HG02588 (cell line): ENCODE data around the gene SPATS2L.

ENCODE experiments used
- ATAC-seq: cut with Tn5 transposase; IDR thresholded peaks from one replicate; pipeline ENCODE4 v1.9.1; 2021; ENCODE audit warnings: mild to moderate bottlenecking, moderate library complexity; ENCODE audit not compliant: unreplicated experiment

The SPATS2L gene

DNA sequence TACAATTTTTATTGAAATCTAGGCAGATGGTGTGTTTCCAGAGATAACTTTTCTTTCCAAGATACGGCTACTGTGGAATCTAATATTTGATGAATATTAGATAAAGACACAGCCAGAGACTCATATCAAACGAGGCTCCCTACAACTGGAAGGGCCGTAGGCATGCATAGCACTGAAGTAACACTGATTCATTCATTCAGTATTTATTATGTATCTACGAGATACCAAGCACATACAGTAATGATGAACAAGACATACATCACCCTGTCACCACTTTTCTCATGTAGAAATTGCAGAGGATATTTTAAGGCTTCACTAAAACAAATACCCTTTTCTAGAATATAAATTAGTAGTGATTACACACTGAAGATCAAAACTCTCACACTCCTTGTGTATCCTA, 128.9 kb downstream of the SPATS2L start:
- no peak for ATAC-seq

- no peak for ATAC-seq
Observed at GRCh38 chr2:200438251-200438650, 131.8 kb downstream of the SPATS2L start.

DNA sequence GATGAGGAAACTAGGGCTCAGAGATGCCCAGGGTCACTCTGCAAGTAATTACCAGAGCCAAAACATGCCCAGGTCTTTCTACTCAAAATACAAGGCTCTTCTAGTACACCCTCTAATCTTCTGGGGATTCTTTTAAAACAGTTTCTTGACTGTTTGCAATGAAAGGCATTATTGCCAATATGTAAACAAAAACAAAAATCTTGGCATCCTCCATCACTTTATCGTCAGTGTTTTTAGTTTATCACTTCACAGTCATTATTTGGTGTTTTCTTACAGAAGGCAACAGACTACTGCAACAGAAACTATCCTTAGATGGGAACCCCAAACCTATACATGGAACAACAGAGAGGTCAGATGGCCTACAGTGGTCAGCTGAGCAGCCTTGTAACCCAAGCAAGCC, 132.4 kb downstream of the SPATS2L start:
- ATAC-seq: no peak

DNA sequence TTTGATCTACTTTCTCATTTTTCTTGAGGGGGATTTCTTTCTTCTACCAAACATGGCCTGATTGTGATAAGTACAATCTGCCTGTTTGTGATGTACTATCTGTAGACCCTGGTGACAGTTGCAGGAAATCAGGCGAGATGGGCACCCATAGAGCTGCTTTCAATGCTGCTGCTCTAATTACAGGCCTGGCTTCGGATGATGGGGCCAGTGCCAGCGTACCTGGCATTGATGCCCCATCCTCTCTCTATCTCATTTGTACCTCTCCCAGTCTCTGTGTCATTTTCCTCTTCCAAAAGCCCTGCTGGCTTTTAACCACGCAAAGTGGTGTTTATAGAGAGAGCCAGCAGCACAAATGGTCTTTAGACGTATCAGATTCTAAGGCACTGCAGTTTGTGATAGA, 133.5 kb downstream of the SPATS2L start:
- no peak for ATAC-seq

- no peak for ATAC-seq
Observed at GRCh38 chr2:200442471-200442870, 136.0 kb downstream of the SPATS2L start.

- no peak for ATAC-seq
Observed at GRCh38 chr2:200443376-200443775, 136.9 kb downstream of the SPATS2L start.

DNA sequence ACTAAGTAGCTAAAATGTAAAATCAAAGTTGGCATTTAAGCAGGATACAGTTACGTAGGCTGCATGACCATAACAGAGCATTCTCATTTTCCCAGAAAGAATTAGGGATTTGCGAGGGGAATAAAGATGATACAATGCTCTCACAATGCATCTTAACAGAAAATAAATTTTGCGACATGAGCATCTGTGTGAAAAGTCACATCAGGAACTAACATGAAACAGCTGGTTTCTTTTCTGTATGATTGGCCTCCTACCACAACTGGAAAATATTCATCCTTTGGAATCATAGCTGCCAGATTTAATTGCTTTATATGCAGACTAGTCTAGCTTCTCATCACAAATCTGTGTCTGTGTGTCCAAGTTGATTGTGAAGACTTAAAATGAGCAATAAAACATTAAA, 137.4 kb downstream of the SPATS2L start:
- no peak for ATAC-seq

DNA sequence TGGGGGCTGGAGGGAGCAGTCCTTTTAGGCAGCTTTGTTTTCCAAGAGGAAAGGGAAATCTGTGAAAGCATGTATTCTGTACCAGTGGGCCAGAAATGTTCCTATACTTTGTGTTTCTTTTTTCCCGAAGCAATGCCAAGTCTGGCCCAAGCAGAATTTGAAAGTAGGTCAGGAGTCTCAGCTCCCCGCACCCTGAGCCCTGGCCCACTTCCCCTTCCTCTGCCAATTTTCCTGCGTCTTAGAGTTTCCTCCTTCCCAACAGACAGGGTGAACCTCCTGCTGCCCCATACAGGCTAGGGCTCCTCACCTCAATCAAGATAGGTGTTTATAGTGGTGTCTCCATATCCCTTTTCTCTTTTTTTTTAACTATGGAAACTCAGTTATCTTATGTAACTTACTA, 138.0 kb downstream of the SPATS2L start:
- ATAC-seq: no peak

- ATAC-seq: no peak
Observed at GRCh38 chr2:200445284-200445683, 138.8 kb downstream of the SPATS2L start.

- ATAC-seq: no peak
Observed at GRCh38 chr2:200446612-200447011, 140.1 kb downstream of the SPATS2L start.

DNA sequence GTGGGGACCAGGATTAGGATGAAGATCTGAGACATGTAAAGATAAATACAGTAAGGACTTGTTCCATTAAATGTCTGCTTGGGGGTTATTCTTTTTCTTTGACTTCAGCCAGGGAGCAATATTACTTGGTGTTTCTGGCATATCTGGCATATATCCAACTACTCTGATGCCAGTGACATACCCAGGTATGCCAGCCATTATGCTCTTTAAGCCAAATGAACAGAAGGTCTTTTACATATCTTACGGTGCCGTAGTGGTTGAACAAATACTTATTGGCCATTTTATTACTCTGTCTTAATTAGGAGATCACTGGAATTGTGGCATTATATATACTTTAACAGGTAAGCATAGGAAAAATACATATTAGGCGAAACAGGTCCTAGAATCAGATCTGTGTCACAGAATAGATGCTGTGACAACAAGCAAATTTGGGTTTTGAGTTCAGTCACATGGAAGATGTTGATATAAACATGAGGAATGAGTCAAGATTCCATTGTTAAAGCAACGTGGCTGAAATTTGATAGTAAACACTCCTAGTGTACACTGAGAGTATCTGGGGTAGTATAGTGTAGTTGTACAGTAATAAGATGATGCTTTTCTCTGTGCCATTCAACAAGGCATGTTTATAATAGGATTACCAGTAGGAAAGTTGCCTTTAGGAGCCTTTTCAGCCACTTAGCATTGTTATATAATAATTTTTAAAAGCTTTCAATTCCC, 140.8 kb downstream of the SPATS2L start:
- ATAC-seq: no peak

- no peak for ATAC-seq
Observed at GRCh38 chr2:200448455-200448854, 142.0 kb downstream of the SPATS2L start.

GRCh38 chr2:200449149-200449548, 142.7 kb downstream of the SPATS2L start:
- no peak for ATAC-seq

DNA sequence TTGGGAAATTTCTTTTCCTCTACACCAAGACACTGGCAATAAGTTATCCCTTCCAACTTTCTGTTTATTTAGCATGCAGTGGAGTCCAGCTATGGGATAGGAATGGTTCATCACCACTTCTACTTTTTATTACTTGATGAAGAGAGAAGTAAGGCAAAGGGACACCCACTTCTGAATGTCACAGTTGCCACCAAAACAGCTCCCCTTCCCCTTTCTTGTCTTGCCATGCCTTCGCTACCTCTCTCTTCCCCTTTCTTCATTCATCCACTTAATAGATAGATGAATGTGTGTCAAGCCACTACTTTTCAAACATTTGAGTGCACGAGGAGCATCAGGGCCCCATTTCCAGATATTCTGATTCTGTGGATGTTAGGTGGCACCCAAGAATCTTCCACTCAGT, 143.8 kb downstream of the SPATS2L start:
- ATAC-seq: no peak

GRCh38 chr2:200451511-200451910, 145.0 kb downstream of the SPATS2L start:
- ATAC-seq: peak; percentile 38

- ATAC-seq: no peak
Observed at GRCh38 chr2:200452377-200452776, 145.9 kb downstream of the SPATS2L start.

DNA sequence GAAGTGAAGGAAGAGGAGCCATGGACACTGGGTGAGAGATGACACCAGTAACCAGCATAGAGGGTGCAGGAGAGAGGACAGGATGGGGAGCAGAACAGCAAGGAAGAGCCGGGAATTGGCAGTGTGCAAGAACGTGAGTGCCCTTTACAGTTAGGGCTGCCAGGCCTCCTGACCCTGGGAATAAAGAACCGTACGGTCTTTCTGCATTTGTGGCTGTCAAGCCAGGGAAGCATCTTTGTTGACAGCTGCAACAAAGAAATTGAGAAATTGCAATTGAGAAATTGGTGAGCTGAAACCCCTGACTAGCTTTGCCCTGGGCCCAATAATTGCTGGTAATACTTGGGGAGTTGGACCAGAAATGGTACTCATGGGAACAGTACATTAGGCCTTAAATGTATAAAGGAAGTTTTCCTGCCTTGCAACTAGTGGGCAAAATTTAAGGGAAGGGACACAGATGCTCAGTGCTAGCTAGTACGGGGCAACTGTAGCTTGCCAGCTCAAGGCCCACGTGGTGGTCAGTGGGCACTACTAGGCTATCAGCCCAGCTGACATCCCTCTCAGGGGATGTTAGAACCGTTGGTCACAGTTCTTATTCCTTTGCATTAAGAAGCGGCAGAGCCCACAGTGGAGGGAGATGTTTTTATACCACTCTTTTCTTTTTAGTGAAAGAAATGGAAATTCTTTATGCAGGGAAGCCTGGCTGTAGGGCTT, 146.8 kb downstream of the SPATS2L start:
- no peak for ATAC-seq

- no peak for ATAC-seq
Observed at GRCh38 chr2:200453853-200454534, 147.5 kb downstream of the SPATS2L start.

DNA sequence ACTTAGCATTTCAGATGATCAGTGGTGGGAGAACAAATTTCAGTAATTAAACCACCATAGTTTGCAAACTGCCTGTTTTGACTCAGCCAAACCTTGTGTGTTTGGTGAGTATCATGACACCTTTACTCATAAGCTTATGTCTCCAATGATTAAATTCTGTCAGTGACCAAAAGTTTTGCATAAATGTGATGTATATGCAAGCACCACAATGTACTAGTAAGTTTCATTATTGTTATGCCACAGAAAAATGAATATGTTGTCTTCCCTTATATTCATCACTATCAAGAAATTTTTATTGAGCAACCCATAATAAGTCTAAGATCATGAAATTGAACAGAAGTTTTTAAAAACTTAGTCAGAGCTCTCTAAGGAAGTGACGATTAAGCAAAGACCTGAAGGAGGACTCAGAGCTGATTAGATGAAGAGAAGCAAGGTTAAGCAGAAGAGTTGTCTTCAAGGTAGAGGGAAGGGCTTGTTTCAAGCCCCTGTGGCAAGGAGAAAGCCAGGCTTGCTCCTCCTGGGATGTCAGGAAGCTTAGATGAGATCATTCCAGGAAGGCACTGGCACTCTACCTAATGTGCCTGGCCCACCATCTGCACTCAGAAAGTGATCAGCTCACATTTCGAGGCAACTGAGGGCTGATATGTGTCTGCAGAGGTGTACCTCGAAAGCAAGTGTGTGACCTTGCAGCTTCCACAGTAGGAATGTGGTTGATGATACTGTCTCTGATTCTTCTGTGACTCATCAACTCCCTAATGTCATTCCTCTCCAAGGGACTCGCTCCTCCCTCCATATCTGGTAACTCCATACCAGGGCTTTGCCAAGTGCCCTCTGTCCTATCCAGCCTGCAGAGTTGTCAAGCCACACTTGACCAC, 148.7 kb downstream of the SPATS2L start:
- ATAC-seq: peak; percentile 72

DNA sequence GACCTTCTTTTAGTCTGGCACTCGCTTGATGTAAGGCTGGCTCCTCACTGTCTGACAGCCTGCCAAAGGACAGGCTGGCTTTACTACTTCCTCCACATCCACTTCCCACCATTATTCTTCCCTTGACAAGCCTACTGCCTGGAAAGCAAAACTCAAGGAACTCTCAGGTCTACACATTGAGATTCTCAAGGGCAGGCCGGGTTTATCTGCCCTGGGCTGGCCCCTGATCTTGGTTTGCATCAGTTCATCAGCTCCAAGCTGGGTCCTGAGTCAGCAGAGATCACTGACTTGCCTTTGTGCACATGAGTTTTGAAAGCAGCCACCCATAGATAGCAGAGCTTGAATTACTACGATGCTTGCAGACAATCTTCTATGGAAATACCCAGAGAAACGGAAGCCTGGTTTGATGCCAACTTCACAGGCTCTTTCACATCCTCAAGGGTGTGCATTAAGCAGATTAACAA, 149.5 kb downstream of the SPATS2L start:
- peak; percentile 52 for ATAC-seq

DNA sequence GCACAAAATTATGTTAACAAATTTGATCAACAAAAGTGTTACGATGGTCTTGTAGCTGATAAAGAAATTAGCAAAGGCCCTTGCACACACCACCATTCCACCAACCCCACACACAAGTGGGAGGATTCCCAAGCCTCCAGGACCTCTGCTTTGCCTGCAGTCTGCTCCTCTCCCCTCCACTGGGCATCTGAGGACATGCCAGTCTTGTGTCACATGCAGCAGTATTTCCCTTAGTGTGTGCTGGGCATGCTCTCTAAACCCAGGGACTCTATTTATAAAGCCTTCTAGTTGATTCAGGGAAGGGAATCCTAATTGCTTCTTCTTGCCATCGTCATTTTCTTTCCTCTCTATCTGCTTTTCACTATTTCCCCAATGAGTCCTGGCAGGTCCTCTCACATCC, 150.1 kb downstream of the SPATS2L start:
- ATAC-seq: no peak
